NCI-H524 (cell line): ENCODE data around the gene ZNG1E.
"Not testable (repeated sequence)": the region's sequence is repeated elsewhere in the genome, so short reads cannot be mapped to it uniquely, and the experiment has no call there.

Source experiments
- DNase-seq, 2 experiments: peaks; one replicate each; lab custom pipeline; 2025; lab: John Stamatoyannopoulos, UW

The ZNG1E gene

DNA sequence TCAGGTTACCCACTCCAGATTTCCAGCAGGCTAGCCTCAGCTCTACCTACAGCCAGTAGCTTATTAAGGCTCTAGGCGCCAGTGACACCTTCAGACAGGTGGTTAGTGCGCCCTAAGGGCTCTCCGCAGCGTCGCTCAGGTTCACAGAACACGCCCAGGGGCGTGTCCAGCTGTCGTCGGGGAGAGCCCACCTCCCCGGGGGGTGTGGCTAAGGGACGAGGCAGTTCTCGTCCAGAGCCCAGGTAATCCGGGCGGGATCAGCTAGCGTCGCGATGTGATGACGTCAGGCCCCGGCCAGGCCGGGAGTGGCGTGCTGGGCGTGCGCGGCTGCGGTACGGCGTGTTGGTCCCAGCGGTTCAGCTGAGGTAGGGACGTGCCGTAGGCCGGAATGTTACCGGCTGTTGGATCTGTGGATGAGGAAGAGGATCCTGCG, at the start of gene ZNG1E:
Gene ZNG1E, plus strand, starts transcription at position 340 of the 433 bp plus-strand sequence. Its CDS starts 49 bp downstream, at position 389.
- DNase-seq: not testable (repeated sequence)

DNA sequence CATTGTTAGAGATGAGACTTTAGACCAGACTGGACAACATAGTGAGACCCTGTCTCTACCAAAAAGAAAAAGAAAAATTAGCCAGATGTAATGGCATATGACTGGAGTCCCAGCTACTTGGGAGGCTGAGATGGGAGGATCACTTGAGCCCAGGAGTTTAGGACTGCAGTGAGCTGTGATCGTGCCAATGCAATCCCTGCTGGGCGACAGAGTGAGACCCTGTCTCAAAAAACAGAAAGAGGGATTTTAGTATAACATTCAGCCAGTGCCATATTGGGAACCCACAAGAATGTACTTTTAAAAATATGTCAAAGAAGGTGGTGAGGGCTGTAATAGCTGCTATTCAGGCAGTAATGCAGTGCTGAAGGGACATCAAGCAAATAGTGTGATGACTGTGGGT, 2.1 kb upstream of the ZNG1E start:
- not testable (repeated sequence) for DNase-seq

DNA sequence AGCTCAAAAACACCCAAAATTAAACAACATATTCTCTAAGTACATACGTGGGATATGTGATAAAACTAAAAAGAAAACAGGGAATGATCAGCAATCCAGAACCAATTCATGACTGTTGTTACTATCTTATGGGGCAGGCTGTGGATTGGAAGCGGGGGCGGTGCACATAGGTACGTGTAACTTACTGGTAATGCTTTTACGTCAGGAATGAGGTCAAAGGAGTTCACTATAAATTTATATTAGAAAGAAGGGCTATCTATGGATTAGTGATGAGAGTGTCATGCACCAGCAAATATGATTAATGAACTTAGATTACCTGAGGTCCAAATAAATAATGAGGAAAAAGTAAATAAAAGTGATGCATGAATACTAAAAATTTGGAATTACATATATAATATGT, 710 bp upstream of the ZNG1E start:
- DNase-seq: not testable (repeated sequence)

DNA sequence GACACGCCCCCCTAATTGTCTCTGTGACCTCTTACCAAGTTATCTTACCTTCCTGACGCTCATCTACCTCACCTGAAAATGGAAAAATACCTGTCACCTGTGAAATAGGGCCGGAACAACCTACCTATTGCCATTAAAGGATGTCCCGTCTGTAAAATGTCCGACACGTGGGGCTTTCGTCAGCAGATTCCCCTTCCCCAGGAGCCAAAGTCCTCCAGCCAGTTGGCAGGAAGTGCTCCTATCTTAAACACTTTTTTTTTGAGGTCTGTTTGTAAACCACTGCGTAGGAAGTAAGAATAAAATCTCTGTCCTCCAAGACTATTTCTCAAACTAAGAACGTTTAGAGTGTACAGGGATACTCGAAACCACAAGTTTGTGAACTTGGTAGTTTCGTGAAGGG, 661 bp downstream of the ZNG1E start:
- not testable (repeated sequence) for DNase-seq

DNA sequence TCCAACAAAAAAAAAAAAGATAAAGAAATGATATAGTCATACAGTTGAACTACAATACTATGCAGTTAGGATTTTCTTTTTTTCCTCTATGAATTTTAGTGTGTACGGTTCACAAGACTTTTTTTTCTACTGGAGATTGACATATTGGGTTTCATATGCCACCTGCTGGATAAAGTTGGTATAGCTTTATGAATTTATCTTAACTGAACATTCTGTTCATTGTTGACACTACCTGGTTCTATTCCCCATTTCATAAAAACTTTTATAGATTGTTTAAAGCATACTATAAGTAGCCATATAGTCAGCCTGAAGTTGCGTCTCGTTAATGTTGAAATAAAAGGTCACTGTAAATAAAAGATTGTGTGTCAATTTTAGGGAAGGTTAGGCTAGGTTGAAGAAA, 2.8 kb downstream of the ZNG1E start:
- not testable (repeated sequence) for DNase-seq

DNA sequence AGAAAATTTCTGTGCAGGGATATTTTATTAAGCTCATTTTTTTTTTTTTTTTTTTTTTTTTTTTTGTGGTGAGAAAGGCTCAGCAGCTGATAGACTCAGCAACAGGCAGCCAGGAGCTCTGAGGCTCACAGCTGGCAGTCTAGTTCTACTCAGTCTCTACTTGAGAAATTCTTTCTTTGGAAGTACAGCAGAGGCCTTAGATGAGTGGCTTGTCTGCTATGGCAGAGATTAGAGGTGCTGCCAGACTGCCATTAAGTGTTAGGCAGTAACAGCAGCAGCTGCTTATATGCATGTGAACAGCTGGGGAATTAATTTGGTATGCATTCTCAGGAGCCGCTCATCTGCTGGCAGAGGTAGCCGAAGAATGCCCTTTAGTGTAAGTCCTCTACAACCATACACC, 27.8 kb downstream of the ZNG1E start:
- not testable (repeated sequence) for DNase-seq

DNA sequence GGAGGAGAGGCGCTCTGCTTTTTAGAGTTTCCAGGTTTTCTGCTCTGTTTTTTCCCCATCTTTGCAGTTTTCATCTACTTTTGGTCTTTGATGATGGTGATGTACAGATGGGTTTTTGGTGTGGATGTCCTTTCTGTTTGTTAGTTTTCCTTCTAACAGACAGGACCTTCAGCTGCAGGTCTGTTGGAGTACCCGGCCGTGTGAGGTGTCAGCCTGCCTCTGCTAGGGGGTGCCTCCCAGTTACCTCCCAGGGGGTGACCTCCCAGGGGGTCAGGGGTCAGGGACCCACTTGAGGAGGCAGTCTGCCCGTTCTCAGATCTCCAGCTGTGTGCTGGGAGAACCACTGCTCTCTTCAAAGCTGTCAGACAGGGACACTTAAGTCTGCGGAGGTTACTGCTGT, 38.7 kb downstream of the ZNG1E start:
- DNase-seq: not testable (repeated sequence)

DNA sequence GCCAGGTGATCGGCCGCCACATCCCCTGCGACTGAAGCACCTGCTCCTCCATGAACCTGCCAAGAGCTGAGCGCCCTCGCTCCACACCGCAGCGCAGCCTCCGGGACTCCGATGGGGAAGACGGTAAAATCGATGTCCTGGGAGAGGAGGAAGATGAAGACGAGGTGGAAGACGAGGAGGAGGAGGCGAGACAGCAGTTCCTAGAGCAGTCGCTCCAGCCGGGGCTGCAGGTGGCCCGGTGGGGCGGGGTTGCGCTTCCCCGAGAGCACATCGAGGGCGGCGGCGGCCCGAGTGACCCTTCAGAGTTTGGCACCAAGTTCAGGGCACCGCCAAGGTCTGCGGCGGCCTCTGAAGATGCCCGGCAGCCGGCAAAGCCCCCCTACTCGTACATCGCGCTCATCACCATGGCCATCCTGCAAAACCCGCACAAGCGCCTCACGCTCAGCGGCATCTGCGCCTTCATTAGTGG, 61.4 kb downstream of the ZNG1E start, which contains the start of gene FOXD4L4:
Gene FOXD4L4, plus strand, starts transcription at position 51 of the 469 bp plus-strand sequence. Its CDS starts 0 bp downstream, at position 51.
- not testable (repeated sequence) for DNase-seq

DNA sequence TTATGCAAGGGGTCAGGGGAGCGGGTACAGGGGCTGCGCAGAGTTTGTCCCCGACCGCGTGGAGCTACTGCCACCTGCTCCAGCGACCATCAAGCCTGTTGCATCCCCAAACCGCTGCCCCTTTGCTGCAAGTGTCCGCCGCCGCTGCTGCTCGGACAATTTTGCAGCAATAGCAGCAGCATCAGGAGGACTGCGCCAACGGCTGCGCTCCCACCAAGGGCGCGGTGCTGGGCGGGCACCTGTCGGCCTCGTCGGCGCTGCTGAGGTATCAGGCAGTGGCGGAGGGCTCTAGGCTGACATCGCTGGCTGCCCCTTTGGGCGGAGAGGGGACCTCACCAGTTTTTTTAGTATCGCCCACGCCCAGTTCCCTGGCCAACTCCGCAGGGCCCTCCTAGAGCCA, 62.4 kb downstream of the ZNG1E start:
- not testable (repeated sequence) for DNase-seq
